Neural crest cell (in vitro differentiated cells): ENCODE results near the gene ADGRB3. TPM values are rescaled to one million over a fixed set of nuclear protein-coding genes. Genes with fewer than 3 reads are reported as not detected.

Source experiments
- DNase-seq: peaks from one replicate; pipeline ENCODE4 v3.0.0; 2021; ENCODE audit warnings: low read depth, mixed read lengths, low spot score
- H3K27ac Mint-ChIP-seq: one replicate; pipeline ENCODE4 v1.8.0; 2021; ENCODE audit warnings: mild to moderate bottlenecking, mixed read lengths; ENCODE audit not compliant: unreplicated experiment
- H3K27me3 Mint-ChIP-seq: 2 replicates; pipeline ENCODE4 v1.8.0; 2021; ENCODE audit warnings: low read depth, mild to moderate bottlenecking, mixed read lengths
- H3K36me3 Mint-ChIP-seq: 2 replicates; pipeline ENCODE4 v1.8.0; 2021; ENCODE audit warnings: low read depth, mild to moderate bottlenecking, mixed read lengths
- H3K4me1 Mint-ChIP-seq: 2 replicates; pipeline ENCODE4 v1.8.0; 2021; ENCODE audit warnings: mixed read lengths
- H3K4me3 Mint-ChIP-seq: one replicate; pipeline ENCODE4 v1.8.0; 2021; ENCODE audit warnings: mild to moderate bottlenecking, mixed read lengths
- H3K9me3 Mint-ChIP-seq: 2 replicates; pipeline ENCODE4 v1.8.0; 2021; ENCODE audit warnings: mixed read lengths
- total RNA-seq: library from RNA; stranded (reverse); gene quantifications from 2 replicates; pipeline ENCODE4 v1.2.1, GENCODE V29; 2021
- TF ChIP-seq, protein P1 (sequence below): fragments of 200-600 bp; sonication (generic); conservative IDR thresholded peaks from 2 replicates; pipeline ENCODE4 v1.5.0; 2021; ENCODE audit warnings: antibody characterized with exemption, mild to moderate bottlenecking

ADGRB3 gene
- total RNA-seq, 1 donor from 2014 or later: 5.1 TPM

DNA sequence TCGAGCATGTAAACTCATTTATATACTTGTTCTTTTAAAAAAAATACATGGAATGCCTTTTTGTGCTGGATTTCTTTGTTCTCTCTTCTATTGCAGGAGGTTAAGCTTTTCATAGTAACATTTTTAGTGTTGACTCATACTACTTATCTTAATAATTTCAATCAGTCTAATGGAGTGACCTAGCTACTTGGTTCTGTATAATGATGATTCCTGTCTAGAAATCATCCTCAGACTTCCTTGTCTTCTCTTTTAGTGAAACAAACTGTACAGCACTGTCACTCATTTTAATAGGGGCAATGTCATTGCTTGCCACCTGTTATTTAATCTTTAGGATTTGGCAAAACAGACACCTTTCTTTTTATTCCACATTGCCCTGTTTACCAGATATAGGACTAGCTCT, 62.3 kb downstream of the ADGRB3 start:
- Mint-ChIP-seq H3K36me3 (no peaks in the 10 kb centered on the region), H3K27me3 (no peaks in the 10 kb centered on the region), H3K4me3 (no peak overlapping the region), H3K4me1 (no peaks in the 10 kb centered on the region), H3K27ac (no peak overlapping the region), H3K9me3 (no peaks in the 10 kb centered on the region)
- TF ChIP-seq, protein P1, sequence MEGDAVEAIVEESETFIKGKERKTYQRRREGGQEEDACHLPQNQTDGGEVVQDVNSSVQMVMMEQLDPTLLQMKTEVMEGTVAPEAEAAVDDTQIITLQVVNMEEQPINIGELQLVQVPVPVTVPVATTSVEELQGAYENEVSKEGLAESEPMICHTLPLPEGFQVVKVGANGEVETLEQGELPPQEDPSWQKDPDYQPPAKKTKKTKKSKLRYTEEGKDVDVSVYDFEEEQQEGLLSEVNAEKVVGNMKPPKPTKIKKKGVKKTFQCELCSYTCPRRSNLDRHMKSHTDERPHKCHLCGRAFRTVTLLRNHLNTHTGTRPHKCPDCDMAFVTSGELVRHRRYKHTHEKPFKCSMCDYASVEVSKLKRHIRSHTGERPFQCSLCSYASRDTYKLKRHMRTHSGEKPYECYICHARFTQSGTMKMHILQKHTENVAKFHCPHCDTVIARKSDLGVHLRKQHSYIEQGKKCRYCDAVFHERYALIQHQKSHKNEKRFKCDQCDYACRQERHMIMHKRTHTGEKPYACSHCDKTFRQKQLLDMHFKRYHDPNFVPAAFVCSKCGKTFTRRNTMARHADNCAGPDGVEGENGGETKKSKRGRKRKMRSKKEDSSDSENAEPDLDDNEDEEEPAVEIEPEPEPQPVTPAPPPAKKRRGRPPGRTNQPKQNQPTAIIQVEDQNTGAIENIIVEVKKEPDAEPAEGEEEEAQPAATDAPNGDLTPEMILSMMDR: no peak
- no peak for DNase-seq

DNA sequence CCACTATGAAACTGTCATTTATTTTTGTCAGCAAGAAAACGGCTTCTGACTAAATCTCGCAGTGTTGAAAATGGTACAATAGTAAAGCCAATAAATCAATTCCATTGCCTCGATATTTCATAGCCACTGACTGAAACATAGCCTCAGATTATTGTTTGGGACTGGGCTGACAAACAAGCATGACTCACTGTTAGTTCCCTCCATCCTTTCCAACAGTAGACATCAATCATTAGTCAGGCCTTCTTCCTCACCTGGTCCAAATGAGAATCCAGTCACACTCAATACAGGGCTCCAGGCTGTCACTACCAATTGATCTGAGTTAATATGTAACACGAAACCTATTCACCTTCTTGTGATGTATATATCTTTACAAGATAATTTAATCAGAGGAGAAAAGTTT, 66.1 kb downstream of the ADGRB3 start:
- H3K27me3 Mint-ChIP-seq: no peaks in the 10 kb centered on the region
- no peak overlapping the region for H3K4me3 Mint-ChIP-seq
- no peak for DNase-seq
- TF ChIP-seq, protein P1: no peak
- no peaks in the 10 kb centered on the region for H3K36me3 Mint-ChIP-seq
- H3K27ac Mint-ChIP-seq: no peak overlapping the region
- H3K4me1 Mint-ChIP-seq: no peaks in the 10 kb centered on the region
- H3K9me3 Mint-ChIP-seq: no peaks in the 10 kb centered on the region

DNA sequence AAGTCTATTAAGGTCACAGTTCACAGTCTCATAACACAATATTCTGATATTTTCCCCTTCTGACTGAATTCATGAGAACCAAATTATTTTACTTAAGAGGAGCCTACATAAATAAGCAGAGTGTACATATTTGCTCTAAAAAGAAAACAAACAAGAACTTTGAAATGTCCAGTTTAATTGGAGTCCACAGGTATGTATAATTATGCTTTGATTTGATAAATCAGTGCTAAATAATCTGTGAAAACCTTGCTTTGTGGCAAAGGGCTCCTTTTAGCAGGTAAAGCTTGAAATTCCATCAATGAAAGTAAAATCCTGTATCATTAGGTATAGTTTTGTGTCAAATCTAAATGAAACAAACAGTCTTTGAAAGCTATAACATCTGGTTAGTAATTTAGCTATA, 69.4 kb downstream of the ADGRB3 start:
- no peak for DNase-seq
- Mint-ChIP-seq H3K4me1 (no peaks in the 10 kb centered on the region), H3K4me3 (no peak overlapping the region), H3K36me3 (no peaks in the 10 kb centered on the region), H3K27ac (no peak overlapping the region), H3K9me3 (no peaks in the 10 kb centered on the region), H3K27me3 (no peaks in the 10 kb centered on the region)
- TF ChIP-seq, protein P1: no peak

DNA sequence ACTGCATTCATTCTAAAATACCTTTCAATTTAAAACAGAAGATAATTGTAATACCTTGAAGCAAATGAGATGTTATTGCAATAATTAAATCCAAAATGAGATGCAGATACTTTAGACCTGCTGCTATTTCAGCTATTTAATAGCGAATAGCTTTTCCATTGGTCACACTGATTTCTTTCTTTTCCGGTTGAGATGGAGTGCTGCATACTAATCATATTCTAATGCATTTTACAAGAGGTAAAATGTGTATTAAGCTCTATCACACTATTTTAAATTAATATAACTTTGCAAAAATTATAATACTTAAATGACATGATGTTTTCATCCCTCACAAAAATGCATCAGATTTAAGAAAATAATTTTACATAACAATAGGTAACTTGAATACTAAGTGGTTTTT, 74.0 kb downstream of the ADGRB3 start:
- TF ChIP-seq, protein P1: no peak

DNA sequence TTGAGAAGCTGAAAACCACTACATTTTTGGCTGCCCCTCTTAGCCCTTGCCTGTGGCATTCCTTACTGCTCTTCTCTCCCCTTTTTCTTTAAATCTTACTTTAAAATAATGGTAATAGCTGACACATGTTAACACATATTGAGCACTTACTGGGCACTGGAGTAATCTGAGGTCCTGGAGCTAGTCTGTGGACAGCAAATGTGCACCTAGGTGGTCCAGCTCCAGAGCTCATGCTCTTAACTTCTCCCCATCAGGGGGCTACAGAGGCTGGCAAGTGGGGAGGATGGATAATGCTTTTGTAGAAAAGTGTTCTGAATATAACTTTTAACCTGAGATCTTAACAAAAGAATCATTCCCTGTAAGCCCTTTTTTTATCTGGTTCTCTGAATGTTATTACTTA, 74.8 kb downstream of the ADGRB3 start:
- Mint-ChIP-seq H3K36me3 (no peaks in the 10 kb centered on the region), H3K9me3 (no peaks in the 10 kb centered on the region), H3K4me3 (no peak overlapping the region), H3K27me3 (no peaks in the 10 kb centered on the region), H3K27ac (no peak overlapping the region), H3K4me1 (peaks cover 12% of the 10 kb centered on the region)
- no peak for DNase-seq
- TF ChIP-seq, protein P1: no peak

More for the DNA sequence above, 74.0 kb downstream of the ADGRB3 start:
- DNase-seq: no peak
- Mint-ChIP-seq H3K27me3 (no peaks in the 10 kb centered on the region), H3K36me3 (no peaks in the 10 kb centered on the region), H3K4me1 (peaks cover 12% of the 10 kb centered on the region), H3K9me3 (no peaks in the 10 kb centered on the region), H3K27ac (no peak overlapping the region), H3K4me3 (no peak overlapping the region)

DNA sequence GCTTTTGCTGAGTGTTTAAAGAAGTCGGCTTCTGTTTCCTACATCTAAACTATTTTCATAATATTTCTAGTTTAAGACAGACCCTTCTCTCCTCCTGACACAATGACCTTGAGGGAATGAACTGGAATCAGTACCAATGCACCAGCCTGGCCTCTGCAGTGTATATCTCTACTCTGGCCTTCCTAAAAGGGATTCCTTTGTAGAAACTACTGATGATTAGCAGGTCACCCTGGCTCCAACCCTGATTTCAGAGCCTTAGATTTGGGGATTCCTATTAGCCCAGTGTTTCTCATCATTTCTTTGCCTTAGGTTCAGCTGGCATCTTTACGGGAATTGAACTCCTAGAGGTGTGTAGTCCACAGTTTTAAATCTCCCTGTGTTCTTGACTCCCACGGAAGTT, 75.4 kb downstream of the ADGRB3 start:
- Mint-ChIP-seq H3K27me3 (no peaks in the 10 kb centered on the region), H3K4me3 (no peak overlapping the region), H3K27ac (no peak overlapping the region), H3K36me3 (no peaks in the 10 kb centered on the region), H3K4me1 (peaks cover 12% of the 10 kb centered on the region), H3K9me3 (no peaks in the 10 kb centered on the region)
- DNase-seq: no peak
- TF ChIP-seq, protein P1: no peak
